Esophagus squamous epithelium (tissue), 4 donors: ENCODE measurements around the gene KCNH6.

Experiments
- POLR2A ChIP-seq, 4 donors: fragments of 450-650 bp; IDR thresholded peaks; one replicate each; pipeline ENCODE4 v1.6.1; 2017; ENCODE audit warnings: antibody characterized with exemption in 4 of 4, mild to moderate bottlenecking in 4 of 4, moderate library complexity in 3 of 4
- TF ChIP-seq, protein P1 (sequence below), 6 experiments: fragments of 450-650 bp in 4 of 6; fragments of 200-600 bp in 2 of 6; sonication (generic) in 2 of 6; IDR thresholded peaks; one replicate each; pipeline ENCODE4 v1.5.1; 2016 to 2019; ENCODE audit warnings: antibody characterized with exemption in 6 of 6, mild to moderate bottlenecking in 4 of 6, moderate library complexity in 4 of 6

DNA sequence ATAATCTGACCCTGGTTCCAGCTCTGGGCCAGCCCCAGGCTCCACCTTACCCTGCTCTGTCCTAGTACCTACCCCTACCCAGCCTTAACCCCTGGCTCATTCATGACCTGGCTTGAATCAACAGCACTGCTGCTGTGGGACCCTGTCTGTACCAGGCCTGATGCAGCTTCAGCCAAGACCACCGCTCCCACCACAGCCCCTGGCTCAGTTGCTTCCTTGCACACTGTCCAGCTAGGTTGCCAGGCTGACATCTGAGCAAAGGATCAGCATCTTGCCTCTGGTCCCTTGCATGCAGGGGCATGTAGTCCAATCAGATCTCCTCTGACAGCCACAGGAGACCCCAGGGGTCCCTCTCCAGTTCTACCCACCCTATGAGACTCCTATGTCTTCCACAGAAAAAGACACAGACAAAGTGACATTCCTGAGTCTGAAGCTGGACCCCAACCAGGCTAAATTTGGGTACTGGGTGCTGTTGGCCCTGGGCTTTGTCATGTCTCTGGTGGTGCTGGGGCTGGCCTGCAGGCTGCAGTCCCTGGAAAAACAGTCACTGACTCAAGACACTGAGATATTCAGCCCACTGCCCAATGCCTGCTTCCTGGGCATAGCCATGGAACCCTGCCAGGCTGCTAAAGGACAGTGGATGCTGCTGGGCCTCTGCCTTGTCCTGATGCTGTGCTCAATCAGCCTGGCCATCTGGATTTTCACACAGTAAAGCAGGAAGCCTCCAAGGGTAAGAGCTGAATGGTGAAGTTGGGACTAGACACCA, 3.9 kb upstream of the KCNH6 start:
- no peak for TF ChIP-seq POLR2A (IDR thresholded peaks at IDR 0.05)
- TF ChIP-seq, protein P1, sequence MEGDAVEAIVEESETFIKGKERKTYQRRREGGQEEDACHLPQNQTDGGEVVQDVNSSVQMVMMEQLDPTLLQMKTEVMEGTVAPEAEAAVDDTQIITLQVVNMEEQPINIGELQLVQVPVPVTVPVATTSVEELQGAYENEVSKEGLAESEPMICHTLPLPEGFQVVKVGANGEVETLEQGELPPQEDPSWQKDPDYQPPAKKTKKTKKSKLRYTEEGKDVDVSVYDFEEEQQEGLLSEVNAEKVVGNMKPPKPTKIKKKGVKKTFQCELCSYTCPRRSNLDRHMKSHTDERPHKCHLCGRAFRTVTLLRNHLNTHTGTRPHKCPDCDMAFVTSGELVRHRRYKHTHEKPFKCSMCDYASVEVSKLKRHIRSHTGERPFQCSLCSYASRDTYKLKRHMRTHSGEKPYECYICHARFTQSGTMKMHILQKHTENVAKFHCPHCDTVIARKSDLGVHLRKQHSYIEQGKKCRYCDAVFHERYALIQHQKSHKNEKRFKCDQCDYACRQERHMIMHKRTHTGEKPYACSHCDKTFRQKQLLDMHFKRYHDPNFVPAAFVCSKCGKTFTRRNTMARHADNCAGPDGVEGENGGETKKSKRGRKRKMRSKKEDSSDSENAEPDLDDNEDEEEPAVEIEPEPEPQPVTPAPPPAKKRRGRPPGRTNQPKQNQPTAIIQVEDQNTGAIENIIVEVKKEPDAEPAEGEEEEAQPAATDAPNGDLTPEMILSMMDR (IDR thresholded peaks at IDR 0.05) = no peak
